Measurements from ENCODE around the gene ANO3. TPM values are rescaled to one million over a fixed set of nuclear protein-coding genes. Genes with fewer than 3 reads are reported as not detected.

Gene ANO3
- total RNA-seq, 4 donors from 2014 or later = 0.08 to 0.27 TPM; not detected in 2

GRCh38 chr11:26696330-26696729 lies 364.4 kb downstream of the ANO3 start:
- H3K9me3 ChIP-seq = no peaks in the 10 kb centered on the region
- no peak for ATAC-seq
- 85 to 92% methylated on average over 3 of the region's 3 CpGs for WGBS, 2 donors (ENCODE audit: low coverage in 1 of 2)
- no peak for TF ChIP-seq CTCF (IDR thresholded peaks at IDR 0.05)
- no peak for TF ChIP-seq POLR2A (IDR thresholded peaks at IDR 0.05)
- TF ChIP-seq POLR2AphosphoS5 (IDR thresholded peaks at IDR 0.05) = no peak
- no peak for TF ChIP-seq EP300 (IDR thresholded peaks at IDR 0.05)
- no peak overlapping the region for H3K4me3 ChIP-seq
- no peaks in the 10 kb centered on the region for H3K27me3 ChIP-seq
- H3K36me3 ChIP-seq = no peaks in the 10 kb centered on the region
- no peak overlapping the region for H3K27ac ChIP-seq
- H3K4me1 ChIP-seq = peaks cover 0 to 10% (median 0%) of the 10 kb centered on the region in 3 donors

GRCh38 chr11:26698224-26698623 lies 366.3 kb downstream of the ANO3 start:
- WGBS, 2 donors (ENCODE audit: low coverage in 1 of 2) = 96% methylated on average over 2 of the region's 2 CpGs; no CpG with 5 or more reads in 1 of the 2 donors

GRCh38 chr11:26700574-26701235 lies 368.8 kb downstream of the ANO3 start:
- peaks cover 0 to 42% (median 0%) of the 10 kb centered on the region in 3 donors for H3K4me1 ChIP-seq
- no peak overlapping the region for H3K4me3 ChIP-seq
- WGBS, 2 donors (ENCODE audit: low coverage in 1 of 2) = 56 to 75% methylated on average over 2 to 3 of the region's 3 CpGs
- H3K36me3 ChIP-seq = no peaks in the 10 kb centered on the region
- no peaks in the 10 kb centered on the region for H3K9me3 ChIP-seq
- no peak for ATAC-seq
- no peak for TF ChIP-seq POLR2AphosphoS5 (IDR thresholded peaks at IDR 0.05)
- no peak for TF ChIP-seq CTCF (IDR thresholded peaks at IDR 0.05)
- no peak for TF ChIP-seq EP300 (IDR thresholded peaks at IDR 0.05)
- no peak for TF ChIP-seq POLR2A (IDR thresholded peaks at IDR 0.05)
- H3K27me3 ChIP-seq = no peaks in the 10 kb centered on the region
- no peak overlapping the region for H3K27ac ChIP-seq

More at GRCh38 chr11:26698224-26698623, 366.3 kb downstream of the ANO3 start:
- Histone ChIP-seq H3K27ac (no peak overlapping the region), H3K27me3 (no peaks in the 10 kb centered on the region), H3K4me1 (peaks cover 0 to 21% (median 0%) of the 10 kb centered on the region in 3 donors), H3K9me3 (no peaks in the 10 kb centered on the region), H3K4me3 (no peak overlapping the region), H3K36me3 (no peaks in the 10 kb centered on the region)
- ATAC-seq = no peak
- no peak for TF ChIP-seq POLR2A (IDR thresholded peaks at IDR 0.05)
- TF ChIP-seq EP300 (IDR thresholded peaks at IDR 0.05) = no peak
- no peak for TF ChIP-seq POLR2AphosphoS5 (IDR thresholded peaks at IDR 0.05)
- TF ChIP-seq CTCF (IDR thresholded peaks at IDR 0.05) = no peak

GRCh38 chr11:26702406-26702805 lies 370.5 kb downstream of the ANO3 start:
- no peaks in the 10 kb centered on the region for H3K27me3 ChIP-seq
- H3K4me1 ChIP-seq = peaks cover 0 to 49% (median 0%) of the 10 kb centered on the region in 3 donors
- no peak overlapping the region for H3K4me3 ChIP-seq
- TF ChIP-seq POLR2A (IDR thresholded peaks at IDR 0.05) = no peak
- TF ChIP-seq POLR2AphosphoS5 (IDR thresholded peaks at IDR 0.05) = no peak
- TF ChIP-seq CTCF (IDR thresholded peaks at IDR 0.05) = no peak
- TF ChIP-seq EP300 (IDR thresholded peaks at IDR 0.05) = no peak
- H3K27ac ChIP-seq = peak overlapping the region in 1 of 4 donors; percentile 2
- no peak for ATAC-seq
- H3K36me3 ChIP-seq = no peaks in the 10 kb centered on the region
- H3K9me3 ChIP-seq = no peaks in the 10 kb centered on the region

Measured in gastroesophageal sphincter (tissue), 4 donors.